HG03378 (cell line): Measurements from ENCODE around the gene PGAP3.

Experiments
- ATAC-seq: cut with Tn5 transposase; IDR thresholded peaks from one replicate; pipeline ENCODE4 v1.9.1; 2021; ENCODE audit warnings: mild to moderate bottlenecking, moderate library complexity; ENCODE audit not compliant: unreplicated experiment

The PGAP3 gene

DNA sequence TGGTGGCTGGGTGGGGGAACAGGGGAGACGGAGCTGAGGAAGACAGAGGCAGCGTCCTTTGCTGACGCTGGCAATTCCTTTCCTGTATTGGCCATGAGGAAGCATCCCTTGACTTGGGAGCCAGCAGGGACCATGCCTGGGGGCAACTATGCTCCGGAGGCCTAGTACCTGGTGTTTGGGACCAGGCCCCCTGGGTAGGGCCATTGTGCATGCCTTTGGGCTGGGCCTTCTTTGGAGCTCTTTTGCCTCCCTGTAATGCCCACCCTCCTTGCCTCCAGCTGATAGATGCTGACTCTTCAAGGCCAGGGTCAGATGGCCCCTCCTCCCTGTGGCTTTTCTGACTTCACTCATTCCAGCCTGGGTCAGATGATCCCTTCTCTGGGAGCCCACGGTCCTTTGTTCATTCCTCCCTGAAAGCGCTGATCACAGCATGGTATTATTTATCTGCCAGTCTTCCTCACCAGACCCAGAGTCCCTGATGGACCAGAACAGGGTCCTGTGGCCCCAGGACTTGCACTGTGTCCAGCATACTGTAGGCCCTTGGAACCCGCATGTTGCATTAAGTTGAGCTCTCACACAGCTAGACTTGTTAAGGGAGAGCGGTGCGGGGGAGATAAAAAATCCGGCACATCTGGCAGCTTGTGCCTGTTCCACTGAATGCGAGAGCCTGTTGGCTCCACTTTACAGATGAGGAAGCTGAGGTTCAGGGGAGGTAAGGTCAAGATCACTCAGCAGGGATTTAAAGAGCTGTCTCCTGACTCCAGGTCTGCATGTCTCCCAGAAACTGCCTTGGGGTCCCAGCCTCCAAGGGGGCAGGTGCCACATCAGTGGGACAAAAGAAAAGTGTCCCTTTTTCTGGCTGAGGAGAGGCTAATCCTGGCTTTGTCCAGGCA, 48.0 kb downstream of the PGAP3 start:
- ATAC-seq, result no peak

GRCh38 chr17:39639043-39639442, 48.8 kb downstream of the PGAP3 start:
- no peak for ATAC-seq

GRCh38 chr17:39638317-39638716, 49.5 kb downstream of the PGAP3 start:
- ATAC-seq, result no peak

DNA sequence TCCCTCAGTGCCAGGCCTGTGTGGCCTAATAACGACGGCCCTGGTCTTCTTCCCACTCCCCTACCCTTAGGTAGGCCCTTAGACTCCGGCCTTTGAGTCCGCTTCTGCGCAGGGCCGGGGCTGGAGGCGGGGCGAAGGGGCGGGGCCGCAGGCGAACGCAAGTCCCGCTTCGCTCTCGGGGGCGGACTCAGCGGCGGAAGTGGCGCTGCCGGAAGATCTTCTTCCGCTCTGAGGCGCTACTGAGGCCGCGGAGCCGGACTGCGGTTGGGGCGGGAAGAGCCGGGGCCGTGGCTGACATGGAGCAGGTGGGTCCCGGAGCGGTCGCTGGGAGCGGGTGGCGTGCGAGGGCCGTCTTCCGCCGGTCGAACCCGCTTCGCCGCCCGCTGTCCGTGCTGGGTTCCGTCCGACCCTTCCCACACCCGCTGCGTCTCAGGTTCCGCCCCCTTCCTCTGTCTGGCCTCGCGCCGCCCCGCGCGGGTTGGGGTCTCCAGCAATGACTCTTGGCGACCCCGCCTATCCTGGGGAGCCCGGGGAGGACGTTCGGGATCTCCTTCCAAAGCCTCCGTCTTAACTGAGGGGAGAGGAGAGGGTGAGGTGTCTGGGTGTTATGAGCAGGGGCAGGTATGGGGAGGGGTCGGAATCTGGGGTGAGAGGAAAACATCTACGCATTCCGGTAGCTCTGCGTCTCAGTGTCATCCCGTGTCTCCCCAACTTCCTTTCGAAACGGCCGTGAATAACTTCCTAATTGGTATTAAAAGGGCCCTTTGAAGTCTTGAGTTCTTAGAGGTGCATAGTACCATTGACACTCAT, 50.7 kb downstream of the PGAP3 start, which contains the start of gene STARD3:
Gene STARD3, plus strand, starts transcription at position 218 of the 810 bp plus-strand sequence. CDS start 16,388 bp downstream, outside the sequence.
- no peak for ATAC-seq

DNA sequence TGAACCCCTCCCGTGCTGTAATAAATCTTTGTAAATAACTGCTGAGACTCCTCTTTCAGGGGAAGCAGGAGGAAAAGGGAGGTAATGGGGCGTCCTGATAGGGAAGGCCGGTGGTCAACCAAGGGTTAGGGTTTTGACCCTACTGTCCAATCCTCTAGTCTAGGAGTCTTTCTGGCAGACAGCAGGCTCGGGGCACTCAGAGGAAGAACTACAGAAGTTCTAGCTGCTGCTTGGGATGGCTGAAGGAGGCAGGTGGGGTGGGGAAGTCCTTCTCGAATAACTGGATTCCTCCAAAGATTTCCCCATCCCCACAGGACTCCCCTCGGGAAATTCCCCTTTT, 51.3 kb downstream of the PGAP3 start:
- ATAC-seq, result no peak

DNA sequence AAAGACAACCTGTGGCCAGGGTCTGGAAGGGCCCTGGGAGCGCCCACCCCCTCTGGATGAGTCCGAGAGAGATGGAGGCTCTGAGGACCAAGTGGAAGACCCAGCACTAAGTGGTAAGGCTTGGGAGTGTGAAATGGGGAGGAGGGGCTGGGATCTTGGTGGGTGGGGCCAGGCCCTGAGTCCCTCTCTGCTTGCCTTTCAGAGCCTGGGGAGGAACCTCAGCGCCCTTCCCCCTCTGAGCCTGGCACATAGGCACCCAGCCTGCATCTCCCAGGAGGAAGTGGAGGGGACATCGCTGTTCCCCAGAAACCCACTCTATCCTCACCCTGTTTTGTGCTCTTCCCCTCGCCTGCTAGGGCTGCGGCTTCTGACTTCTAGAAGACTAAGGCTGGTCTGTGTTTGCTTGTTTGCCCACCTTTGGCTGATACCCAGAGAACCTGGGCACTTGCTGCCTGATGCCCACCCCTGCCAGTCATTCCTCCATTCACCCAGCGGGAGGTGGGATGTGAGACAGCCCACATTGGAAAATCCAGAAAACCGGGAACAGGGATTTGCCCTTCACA, 52.2 kb downstream of the PGAP3 start:
- ATAC-seq, result no peak

DNA sequence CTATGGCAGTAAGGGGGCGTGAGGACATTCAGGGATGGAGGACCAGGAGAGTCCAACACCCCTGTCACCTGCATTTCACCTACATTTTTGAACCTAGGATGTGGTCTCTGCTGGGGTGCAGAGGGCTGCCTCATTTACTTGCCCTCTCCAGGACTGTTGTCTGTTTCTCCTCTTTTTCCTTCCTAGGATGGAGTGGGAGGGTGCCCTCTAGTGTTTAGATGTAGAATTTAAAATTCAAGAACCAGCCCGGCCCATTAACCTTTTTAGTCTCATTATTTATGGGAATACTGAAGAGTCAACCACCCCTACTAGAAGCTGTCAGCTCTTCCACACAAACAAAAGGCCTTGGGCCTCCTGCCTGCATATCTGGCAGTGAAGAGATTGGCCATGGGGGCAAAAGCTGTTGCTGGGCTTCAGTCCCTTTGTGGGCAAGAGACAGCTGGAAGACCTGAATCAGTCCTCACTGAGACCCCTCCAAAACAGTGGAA, 53.4 kb downstream of the PGAP3 start:
- ATAC-seq, result no peak

DNA sequence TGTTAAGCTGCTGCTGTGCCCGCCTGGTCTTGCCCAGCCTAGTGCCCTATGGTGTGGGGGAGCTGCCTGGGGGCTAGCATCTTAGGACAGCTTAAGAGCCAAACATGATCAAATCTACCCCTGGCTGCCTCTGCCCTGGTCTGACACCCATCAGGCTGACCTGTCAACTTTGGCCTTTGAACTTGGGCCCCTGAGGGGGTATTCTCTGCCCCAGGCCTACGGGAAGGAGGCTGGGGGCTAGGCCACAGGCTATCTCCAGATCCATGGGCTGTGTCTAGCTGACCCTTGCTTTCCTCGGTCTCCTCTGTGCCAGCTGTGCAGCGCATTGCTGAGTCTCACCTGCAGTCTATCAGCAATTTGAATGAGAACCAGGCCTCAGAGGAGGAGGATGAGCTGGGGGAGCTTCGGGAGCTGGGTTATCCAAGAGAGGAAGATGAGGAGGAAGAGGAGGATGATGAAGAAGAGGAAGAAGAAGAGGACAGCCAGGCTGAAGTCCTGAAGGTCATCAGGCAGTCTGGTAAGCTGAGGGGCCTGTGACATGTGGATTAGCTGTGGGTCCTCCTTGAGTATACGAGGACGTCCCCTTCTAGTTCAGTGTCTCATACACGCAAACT, 54.2 kb downstream of the PGAP3 start:
- ATAC-seq, result no peak

DNA sequence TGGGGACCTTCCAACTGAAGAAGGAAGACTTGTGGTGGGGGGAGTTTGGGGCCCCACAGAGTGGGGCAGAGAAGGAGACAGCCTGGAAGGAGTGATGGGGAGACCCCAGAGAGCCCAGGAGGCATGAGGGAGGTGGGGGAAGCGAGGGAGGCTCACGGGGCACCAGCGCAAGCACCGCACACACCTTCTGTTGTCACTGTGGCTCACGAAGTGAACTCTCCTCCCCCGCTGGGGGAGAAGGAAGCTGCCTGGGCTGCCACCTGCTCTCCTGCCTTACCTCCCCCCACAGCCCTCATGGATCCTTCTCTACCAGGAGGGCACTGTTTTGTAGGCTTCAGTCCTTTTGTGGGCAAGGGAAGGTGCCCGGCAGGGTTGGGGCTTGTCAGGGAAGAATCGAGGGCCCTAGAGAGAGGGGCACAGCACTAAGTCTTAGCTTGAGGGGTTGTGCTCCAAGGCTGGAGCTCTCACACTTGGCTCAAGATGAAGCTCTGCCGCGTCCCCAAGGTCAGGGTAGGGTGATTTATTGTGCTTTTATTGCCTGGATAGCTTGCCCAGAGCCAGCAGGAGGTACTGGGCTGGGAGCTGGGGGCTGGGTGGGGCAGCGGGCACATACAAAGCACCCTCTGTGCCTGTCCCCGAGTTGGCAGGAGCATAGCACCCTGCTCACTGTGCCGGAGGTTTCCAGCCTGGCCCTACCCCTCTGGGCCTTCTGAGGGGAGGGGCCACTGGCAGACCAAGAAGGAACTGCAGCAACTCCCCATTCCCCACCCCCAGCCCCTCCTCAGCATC, 55.5 kb downstream of the PGAP3 start:
- ATAC-seq, result no peak

DNA sequence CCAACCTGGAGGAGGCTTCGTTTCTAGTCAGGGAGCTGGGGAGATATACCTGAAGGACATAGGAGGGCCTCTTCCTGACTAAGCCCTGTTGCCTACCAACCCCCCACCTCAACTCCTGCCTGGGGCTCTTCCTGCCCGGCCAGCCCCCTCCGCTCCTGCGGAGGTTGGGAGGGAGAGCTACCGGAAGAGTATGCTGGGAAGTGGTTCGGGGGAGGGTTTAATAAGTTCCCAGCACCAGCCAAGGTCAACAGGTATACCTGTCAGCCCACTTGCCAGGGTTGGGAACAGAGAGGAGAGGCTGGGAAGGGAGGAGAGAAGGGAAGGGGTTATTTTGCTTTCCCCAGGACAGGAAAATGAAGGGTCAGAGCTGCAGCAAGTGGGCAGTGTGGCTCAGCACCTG, 56.5 kb downstream of the PGAP3 start:
- ATAC-seq, result no peak

- ATAC-seq, result no peak
Measured at GRCh38 chr17:39629898-39630297, 58.0 kb downstream of the PGAP3 start.

DNA sequence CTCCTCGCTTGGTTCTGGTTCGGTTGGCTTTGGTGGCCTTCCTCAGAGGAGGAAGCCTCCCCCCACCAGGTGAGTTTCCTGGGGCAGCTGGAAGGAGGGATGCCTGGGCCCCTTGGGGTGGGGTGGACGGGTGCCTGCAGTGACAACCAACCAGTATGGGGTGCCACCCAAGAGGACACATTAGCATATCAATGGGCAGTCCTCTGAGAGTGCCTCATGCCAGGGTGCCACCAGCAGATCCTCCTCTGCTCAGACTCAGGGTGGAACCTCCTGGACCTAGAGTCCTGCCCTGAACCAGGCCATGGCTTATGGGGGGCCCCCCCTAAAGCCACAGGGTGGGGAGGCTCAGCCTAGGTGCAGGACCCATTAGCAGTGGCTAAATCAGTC, 58.4 kb downstream of the PGAP3 start:
- ATAC-seq, result no peak

- ATAC-seq, result no peak
Measured at GRCh38 chr17:39628655-39629493, 59.0 kb downstream of the PGAP3 start.

GRCh38 chr17:39627712-39628516, 59.9 kb downstream of the PGAP3 start:
- ATAC-seq, result no peak

DNA sequence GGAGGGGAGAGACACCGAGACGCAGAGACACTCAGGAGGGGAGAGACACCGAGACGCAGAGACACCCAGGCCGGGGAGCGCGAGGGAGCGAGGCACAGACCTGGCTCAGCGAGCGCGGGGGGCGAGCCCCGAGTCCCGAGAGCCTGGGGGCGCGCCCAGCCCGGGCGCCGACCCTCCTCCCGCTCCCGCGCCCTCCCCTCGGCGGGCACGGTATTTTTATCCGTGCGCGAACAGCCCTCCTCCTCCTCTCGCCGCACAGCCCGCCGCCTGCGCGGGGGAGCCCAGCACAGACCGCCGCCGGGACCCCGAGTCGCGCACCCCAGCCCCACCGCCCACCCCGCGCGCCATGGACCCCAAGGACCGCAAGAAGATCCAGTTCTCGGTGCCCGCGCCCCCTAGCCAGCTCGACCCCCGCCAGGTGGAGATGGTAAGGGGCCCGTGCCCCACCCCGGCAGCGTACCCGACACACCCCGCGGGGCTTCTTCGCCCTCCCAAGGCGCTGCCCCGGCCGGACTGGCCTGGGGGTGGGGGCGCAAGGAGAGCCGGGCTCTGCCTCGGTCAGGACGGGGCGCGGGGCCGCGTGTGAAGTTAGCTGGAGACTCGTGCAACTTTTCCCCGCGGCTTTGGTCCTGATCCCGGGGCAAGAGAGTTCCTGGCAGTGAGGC, 60.7 kb downstream of the PGAP3 start:
- ATAC-seq, result no peak

- no peak for ATAC-seq
Measured at GRCh38 chr17:39626171-39627046, 61.4 kb downstream of the PGAP3 start, which contains the start of gene PPP1R1B. TSS of gene PPP1R1B (plus strand) at chr17:39626952. CDS start at chr17:39627393, 441 bp downstream.

DNA sequence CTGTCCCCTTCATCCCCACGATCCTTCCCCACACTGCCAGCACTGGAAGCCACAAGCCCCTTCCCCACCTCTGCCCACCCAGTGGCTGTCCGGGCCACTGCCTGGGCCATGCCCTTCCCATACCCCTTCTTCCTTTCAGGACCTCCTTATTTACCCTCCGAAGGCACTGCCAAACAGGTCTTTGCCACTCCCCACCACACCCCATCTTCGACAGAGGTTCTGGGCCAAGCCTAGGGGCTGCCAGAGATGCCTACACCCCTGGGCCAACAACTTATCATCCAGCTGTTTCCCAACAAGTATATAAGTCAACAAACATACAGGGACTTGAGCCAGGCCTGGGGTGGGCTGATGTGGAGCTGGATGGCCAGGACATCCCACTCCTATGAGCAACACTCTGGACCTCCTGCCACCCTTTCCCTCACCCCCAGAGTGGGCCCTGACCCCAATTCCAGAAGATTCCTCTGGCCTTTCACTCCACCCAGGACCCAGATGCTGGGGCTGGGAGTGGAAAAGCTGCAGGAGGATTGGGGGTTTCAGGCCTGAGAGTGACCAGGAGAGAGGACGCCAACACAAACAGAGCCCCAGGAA, 62.6 kb downstream of the PGAP3 start:
- no peak for ATAC-seq
